Adrenal gland (tissue), 5 donors: ENCODE measurements around the gene TMEM134.

Experiments used
- CTCF ChIP-seq, 6 experiments: fragments of 450-650 bp in 4 of 6; fragments of 200-600 bp in 2 of 6; sonication (generic) in 1 of 6; IDR thresholded peaks; 1 replicate in 5 of 6; 2 replicates in 1 of 6; pipeline versions ENCODE4 v1.5.1 to v1.8.0; 2016 to 2021; ENCODE audit warnings: antibody characterized with exemption in 6 of 6, mild to moderate bottlenecking in 2 of 6, moderate library complexity in 1 of 6
- POLR2A ChIP-seq, 2 donors: fragments of 450-650 bp; IDR thresholded peaks; one replicate each; pipeline ENCODE4 v1.6.1; 2017; ENCODE audit warnings: antibody characterized with exemption in 2 of 2, mild to moderate bottlenecking in 2 of 2, moderate library complexity in 1 of 2
- donor health status: DM: no; HTN: no; CAD: no.

DNA sequence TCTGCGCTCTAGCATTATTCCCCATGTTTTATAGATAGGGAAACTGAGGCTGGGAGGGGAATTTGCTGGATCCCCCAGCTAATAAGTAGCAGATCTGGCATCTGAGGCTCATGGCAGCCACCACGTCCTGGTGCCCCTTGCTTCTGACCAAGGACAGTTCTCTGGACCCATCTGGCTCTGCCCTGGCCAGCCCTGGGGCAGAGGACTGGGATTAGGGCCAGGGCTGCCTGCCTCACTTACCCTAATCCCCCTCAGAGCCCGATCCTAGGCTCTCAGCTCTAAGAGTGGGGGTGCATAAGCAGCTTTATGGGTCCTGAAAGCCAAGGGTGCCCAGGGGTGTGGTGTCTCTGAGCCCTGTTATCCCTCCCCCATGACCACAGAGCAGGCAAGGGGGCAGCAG lies 14.0 kb downstream of the TMEM134 start, which contains the start of gene CABP4:
- TF ChIP-seq CTCF (IDR thresholded peaks at IDR 0.05): no peak
- TF ChIP-seq POLR2A (IDR thresholded peaks at IDR 0.05): no peak
